ENCODE measurements around the gene TMED1. TPM values are rescaled to one million over a fixed set of nuclear protein-coding genes. Genes with fewer than 3 reads are reported as not detected.

The TMED1 gene
- total and polyA plus RNA-seq, 9 of the 15 experiments (the other 6 are each of a cell fraction or from before 2014, with no cell fraction given) = 0.86 to 30.2 (median 23.5) TPM

DNA sequence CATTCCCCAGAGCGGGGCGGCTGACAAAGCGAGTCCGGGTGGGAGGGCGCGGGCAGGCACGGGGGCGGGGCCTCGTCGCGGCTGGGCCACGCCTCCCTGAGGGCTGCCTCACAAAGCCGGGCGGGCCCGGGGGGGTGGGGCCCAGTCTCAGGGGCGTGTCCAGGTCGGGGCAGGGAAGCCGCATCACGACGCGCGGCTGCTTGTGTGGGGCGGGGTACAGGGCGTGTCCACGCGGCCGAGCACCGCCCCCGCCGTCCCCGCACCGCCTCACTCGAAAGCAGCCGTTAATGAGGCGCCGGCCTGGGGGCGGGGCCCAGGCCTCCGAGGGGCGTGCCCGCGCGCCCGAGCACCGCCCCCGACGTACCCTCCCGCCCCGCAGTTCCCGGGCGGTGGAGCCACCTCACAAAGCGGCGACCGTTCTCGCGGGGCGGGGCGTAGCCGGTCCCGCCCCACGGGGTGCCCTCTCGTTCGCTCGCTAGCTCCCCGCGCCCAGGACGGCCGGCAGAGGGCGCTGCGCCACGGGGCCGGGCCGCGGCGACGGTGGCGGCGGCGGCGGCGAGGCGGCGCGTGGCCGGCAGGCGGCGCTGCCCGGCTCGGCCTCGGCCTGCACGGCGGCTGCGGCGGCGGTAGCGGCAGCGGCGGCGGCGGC is 35.1 kb upstream of the TMED1 start, which contains the start of gene CARM1 (continued):
- TF ChIP-seq, protein P1, sequence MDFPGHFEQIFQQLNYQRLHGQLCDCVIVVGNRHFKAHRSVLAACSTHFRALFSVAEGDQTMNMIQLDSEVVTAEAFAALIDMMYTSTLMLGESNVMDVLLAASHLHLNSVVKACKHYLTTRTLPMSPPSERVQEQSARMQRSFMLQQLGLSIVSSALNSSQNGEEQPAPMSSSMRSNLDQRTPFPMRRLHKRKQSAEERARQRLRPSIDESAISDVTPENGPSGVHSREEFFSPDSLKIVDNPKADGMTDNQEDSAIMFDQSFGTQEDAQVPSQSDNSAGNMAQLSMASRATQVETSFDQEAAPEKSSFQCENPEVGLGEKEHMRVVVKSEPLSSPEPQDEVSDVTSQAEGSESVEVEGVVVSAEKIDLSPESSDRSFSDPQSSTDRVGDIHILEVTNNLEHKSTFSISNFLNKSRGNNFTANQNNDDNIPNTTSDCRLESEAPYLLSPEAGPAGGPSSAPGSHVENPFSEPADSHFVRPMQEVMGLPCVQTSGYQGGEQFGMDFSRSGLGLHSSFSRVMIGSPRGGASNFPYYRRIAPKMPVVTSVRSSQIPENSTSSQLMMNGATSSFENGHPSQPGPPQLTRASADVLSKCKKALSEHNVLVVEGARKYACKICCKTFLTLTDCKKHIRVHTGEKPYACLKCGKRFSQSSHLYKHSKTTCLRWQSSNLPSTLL (IDR thresholded peaks at IDR 0.05) = no peak
- TF ChIP-seq TAF15 (IDR thresholded peaks at IDR 0.05; ENCODE audit: low read depth, low read length) (no peak), TCF7L2 (IDR thresholded peaks at IDR 0.05; ENCODE audit: low read depth, low read length) (no peak), BHLHE40 (IDR thresholded peaks at IDR 0.05; ENCODE audit: low read length) (peak; percentile 4; the same call in 1 of the 2 replicates), GTF2F1 (IDR thresholded peaks at IDR 0.05; ENCODE audit: low read depth, low read length) (no peak), ZC3H4 (CRISPR knock-in tag; IDR thresholded peaks at IDR 0.05; ENCODE audit: borderline replicate concordance) (no peak), POLR2AphosphoS2 (IDR thresholded peaks at IDR 0.05; ENCODE audit: low read length) (no peak), RBBP5 (IDR thresholded peaks at IDR 0.05; ENCODE audit: borderline replicate concordance, insufficient read depth, low read length, poor library complexity, severe bottlenecking) (no peak), HSF4 (CRISPR knock-in tag; IDR thresholded peaks at IDR 0.05; ENCODE audit: borderline replicate concordance) (no peak), C11orf30 (IDR thresholded peaks at IDR 0.05; ENCODE audit: low read depth) (no peak), ZNF24 (IDR thresholded peaks at IDR 0.05) (no peak), NFE2 (IDR thresholded peaks at IDR 0.05; ENCODE audit: low read depth) (no peak)
- TF ChIP-seq, protein P2, sequence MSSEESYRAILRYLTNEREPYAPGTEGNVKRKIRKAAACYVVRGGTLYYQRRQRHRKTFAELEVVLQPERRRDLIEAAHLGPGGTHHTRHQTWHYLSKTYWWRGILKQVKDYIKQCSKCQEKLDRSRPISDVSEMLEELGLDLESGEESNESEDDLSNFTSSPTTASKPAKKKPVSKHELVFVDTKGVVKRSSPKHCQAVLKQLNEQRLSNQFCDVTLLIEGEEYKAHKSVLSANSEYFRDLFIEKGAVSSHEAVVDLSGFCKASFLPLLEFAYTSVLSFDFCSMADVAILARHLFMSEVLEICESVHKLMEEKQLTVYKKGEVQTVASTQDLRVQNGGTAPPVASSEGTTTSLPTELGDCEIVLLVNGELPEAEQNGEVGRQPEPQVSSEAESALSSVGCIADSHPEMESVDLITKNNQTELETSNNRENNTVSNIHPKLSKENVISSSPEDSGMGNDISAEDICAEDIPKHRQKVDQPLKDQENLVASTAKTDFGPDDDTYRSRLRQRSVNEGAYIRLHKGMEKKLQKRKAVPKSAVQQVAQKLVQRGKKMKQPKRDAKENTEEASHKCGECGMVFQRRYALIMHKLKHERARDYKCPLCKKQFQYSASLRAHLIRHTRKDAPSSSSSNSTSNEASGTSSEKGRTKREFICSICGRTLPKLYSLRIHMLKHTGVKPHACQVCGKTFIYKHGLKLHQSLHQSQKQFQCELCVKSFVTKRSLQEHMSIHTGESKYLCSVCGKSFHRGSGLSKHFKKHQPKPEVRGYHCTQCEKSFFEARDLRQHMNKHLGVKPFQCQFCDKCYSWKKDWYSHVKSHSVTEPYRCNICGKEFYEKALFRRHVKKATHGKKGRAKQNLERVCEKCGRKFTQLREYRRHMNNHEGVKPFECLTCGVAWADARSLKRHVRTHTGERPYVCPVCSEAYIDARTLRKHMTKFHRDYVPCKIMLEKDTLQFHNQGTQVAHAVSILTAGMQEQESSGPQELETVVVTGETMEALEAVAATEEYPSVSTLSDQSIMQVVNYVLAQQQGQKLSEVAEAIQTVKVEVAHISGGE (CRISPR knock-in tag; IDR thresholded peaks at IDR 0.05) = peak in 1 of 3 experiments; percentile 35; a peak in 1 of 6 replicates
- TF ChIP-seq, protein P3, sequence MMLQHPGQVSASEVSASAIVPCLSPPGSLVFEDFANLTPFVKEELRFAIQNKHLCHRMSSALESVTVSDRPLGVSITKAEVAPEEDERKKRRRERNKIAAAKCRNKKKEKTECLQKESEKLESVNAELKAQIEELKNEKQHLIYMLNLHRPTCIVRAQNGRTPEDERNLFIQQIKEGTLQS (IDR thresholded peaks at IDR 0.05) = no peak
- TF ChIP-seq, protein P3 (CRISPR knock-in tag; conservative IDR thresholded peaks at IDR 0.05) = no peak
- TF ChIP-seq, protein P4, sequence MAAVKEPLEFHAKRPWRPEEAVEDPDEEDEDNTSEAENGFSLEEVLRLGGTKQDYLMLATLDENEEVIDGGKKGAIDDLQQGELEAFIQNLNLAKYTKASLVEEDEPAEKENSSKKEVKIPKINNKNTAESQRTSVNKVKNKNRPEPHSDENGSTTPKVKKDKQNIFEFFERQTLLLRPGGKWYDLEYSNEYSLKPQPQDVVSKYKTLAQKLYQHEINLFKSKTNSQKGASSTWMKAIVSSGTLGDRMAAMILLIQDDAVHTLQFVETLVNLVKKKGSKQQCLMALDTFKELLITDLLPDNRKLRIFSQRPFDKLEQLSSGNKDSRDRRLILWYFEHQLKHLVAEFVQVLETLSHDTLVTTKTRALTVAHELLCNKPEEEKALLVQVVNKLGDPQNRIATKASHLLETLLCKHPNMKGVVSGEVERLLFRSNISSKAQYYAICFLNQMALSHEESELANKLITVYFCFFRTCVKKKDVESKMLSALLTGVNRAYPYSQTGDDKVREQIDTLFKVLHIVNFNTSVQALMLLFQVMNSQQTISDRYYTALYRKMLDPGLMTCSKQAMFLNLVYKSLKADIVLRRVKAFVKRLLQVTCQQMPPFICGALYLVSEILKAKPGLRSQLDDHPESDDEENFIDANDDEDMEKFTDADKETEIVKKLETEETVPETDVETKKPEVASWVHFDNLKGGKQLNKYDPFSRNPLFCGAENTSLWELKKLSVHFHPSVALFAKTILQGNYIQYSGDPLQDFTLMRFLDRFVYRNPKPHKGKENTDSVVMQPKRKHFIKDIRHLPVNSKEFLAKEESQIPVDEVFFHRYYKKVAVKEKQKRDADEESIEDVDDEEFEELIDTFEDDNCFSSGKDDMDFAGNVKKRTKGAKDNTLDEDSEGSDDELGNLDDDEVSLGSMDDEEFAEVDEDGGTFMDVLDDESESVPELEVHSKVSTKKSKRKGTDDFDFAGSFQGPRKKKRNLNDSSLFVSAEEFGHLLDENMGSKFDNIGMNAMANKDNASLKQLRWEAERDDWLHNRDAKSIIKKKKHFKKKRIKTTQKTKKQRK (IDR thresholded peaks at IDR 0.05; ENCODE audit: borderline replicate concordance, low read depth, low read length) = no peak

Data from K562 (cell line).